GM18507 (cell line): ENCODE data around the gene C22orf39.
"Not testable (repeated sequence)": the region's sequence is repeated elsewhere in the genome, so short reads cannot be mapped to it uniquely, and the experiment has no call there.

Experiments used
- DNase-seq: peaks from one replicate; pipeline ENCODE4 v3.0.0; 2011; ENCODE audit warnings: low read depth; ENCODE audit not compliant: insufficient read length; ENCODE audit errors: extremely low spot score
- FAIRE-seq: peaks from 2 replicates; lab custom pipeline; 2011; peaks lifted over from hg19 to GRCh38; lab: Jason Lieb, UNC

The C22orf39 gene

DNA sequence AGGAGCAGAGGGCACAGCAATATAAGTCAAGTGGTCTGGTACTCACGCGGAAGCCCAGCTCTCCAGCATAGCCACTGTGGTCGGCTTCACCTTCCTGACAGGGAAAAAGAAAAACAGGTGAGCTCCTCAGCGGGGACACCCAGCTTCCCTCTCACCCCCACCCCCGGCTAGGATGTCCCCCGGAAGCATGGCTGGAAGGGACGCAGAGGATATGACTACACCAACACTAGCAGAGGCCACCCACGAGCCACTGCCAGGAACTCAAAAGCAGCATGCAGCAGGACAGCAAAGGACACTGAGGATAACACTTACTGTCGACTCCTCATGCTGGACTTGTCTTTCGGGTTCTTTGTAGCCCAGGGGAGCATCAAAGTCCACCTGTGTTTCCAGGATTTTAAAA, 9.0 kb upstream of the C22orf39 start:
- FAIRE-seq, result no peak
- DNase-seq, result no peak

DNA sequence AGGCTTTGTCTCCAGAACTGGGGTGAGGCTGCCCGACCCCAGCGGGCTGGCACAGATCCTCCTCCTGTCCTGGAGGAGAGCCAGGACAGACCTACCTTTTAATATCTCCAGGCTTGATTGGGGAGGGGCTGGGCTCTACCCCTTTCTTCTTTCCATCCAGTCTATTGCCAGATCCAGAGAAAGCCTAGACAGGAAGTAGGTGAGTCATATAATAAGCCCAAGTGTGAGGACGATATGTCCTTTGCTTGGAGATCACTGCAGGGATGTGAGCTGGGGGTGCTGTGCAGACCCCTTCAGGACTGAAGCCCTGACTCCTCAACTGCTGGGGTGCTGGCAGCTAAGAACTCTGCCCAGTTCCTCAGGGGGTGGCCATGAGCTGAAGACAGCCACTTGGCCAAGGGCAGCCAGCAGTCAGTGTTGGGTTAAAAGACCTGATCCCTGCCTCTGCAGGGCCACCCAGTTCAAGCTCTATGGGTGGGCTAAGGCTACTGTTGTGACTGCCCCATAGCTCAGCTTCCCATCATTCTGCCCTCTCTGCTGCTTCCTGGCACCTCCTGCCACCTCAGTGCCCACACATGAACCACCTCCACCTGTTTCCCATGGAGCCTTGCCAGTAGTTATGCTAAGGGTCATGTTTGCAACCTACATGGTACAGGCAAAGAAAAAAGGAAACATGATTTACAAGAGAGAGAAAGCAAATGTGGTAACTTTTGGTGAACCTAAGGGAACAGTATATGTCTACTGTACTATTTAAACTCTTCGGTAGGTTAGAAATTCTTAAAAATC, 8.3 kb upstream of the C22orf39 start:
- no peak for DNase-seq

DNA sequence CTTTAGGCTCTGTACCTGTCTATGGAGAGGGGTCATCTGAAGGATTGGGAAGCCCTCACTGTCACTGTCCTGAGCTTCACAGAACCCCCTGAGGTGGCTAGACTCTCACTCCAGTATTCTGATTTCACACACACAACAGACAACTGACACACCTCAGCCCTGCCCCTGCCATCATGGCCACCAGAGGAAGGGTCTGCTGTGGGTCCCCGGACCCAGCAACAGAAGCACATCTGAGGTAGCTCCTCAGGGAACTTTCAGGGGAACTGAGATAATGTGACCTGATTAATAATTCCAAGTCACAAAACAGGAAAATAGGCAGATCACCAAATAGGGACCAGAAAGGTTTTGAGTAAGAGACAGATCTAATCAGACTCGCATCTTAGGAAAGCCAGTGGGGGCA, 7.5 kb upstream of the C22orf39 start:
- FAIRE-seq (no peak), DNase-seq (no peak)

More for the DNA sequence above, 8.3 kb upstream of the C22orf39 start:
- FAIRE-seq, result no peak

DNA sequence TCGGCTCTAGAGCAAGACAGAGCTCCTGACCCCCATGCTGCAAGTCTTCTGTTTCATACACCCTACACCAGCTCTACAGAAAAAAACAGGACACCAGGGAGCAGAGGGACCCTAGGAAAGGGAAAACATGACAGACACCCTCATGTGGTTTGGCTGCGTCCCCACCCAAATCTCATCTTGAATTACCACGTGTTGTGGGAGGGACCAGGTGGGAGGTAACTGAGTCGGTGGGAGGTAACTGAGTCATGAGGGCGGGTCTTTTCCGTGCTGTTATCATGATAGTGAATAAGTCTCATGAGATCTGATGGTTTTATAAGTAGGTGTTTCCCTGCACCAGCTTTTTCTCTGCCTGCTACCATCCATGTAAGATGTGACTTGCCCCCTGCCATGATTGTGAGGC, 6.6 kb upstream of the C22orf39 start:
- FAIRE-seq, result no peak
- no peak for DNase-seq

DNA sequence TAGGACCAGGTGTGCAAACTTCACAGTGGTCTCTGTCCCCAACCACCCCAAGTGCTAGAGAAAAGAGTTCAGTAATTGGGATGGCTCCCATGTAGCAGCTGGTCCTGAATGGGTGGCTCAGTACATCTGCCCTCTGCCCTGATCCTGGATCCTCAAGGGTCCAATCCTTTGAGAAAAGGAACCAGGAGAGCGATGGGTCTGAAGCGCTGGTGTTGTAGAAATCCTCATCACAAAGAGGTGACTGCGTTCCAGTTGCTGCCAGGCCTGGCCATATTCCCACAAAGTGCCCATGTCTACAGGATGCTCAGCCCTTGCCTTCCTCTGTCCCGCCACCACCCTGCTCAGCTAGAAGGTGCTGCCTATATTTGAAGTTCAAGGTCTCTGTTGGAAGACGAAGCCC, 6.2 kb upstream of the C22orf39 start:
- no peak for DNase-seq
- FAIRE-seq, result no peak

DNA sequence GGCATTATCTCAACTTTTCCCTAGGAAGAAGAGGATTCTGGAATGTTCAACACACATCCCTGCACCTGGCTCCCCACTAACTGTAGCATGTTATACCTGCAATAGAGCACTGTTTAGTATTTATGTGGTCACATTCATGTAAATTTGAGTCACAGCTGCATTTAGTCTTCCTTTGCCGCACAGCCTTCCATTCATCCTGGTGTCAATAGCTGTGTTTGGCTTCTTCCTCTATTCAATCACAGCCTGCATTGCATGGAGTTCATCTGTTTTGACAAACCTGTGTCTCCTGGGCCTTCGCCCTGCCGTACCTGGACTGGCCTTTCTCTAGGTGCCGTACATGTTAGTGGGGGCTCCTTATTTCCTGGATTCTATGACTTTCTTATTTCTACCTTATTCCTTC, 4.1 kb upstream of the C22orf39 start:
- FAIRE-seq (no peak), DNase-seq (no peak)

DNA sequence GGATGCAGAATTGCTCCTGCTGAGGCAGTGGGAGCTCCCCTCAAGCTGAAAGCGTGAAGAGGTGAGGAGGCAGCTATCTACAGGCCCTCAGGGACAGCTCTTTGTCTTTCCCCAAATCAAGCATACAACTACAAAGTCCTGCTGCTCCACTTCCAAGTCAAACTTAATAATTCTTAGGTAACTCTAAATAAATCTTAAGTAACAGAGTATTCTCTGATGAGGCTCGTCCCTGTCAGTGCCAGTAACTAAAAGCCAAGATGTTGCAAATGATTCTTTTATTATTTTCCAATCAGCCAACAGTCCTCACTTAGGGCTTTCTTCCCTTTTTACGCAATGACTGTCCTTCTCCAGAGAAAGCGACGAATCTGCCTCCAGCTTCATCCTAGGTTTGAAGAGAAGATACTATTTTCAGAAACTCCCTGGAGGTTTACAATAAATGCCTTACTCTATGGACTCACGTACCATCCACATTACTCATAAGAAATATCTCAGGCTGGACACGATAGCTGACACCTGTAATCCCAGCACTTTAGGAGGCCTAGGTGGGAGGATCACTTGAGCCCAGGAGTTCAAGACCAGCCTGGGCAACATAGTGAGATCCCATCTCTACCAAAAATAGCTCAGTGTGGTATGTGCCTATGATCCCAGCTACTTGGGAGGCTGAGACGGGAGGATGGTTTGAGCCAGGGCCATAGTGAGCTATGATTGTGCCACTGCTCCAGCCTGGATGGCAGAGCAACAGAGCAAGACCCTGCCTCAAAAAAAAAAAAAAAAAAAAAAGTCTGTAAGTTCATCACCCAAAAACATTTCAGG, 3.1 kb upstream of the C22orf39 start:
- no peak for FAIRE-seq
- no peak for DNase-seq

DNA sequence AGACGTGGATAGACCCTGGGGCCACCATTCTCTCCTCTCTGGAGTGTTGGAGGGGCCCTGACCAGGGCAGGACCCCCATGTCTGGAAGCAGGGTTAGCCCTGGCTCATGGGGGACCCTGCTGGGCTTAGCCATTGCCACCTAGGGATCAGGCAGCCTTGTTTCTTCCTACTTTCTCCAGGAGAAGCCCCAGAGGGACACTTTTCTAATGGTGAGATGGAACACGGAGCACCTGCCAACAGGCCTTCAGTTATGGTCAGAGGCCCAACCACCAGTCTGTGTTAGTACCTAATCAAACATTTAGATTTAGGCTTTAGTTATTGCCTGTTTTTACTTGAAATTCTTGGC, 1.9 kb upstream of the C22orf39 start:
- no peak for DNase-seq
- FAIRE-seq, result no peak

DNA sequence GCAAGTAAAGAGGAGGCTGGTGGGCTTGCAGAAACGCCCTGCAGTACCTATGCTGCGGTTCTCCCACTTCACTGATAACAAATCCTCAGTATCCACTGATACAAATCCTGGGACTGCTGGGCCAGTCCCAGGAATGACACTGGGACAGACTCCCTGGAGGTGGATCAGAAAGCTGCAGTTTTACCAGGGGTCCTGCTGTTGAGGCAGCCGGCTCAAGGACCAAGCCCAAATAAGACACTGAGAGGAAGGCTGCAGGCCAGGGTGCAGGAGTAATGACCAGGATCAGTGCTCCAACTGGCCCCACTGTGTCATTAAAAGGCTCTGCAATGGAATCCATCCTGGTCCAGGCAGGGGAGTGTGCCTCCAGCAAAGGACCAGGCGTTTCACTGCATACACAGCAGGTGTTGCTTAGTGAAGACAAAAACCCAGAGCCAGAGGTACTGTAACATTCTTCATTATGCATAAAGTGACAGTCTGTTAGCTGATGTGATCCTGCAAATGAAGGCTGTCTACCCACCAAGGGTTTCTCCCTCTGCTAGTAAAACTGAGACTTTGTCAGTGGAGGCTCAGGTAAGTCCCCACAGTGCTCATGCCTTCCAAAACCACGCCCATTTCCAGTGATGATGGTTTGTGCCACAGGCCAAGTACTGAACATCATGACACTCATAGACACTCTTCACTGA, 1.4 kb upstream of the C22orf39 start:
- FAIRE-seq (peak; percentile 41), DNase-seq (no peak)

DNA sequence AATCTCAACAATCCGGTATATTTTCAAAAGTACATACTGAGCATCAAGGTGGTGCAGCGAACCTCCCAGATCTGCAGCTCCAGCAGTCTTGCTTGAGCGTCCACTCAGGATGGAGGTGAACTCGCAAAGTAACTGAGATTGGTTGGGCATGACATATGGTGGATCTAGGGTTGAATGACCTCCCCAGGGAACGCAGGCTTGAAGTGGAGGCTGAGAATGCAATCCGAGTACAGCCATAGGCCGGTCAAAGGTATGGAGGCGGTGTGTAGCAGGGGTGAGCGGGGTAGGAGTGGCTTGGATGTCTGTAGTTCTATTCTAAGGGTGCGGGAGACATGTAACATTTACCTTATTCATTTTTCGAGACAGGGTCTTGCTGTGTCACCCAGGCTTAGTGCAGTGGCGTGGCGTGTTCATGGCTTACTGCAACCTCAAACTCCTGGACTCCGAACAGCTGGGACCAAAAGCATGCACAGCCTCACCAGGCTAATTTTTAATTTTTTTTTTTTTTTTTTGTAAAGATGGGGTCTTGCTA, 631 bp upstream of the C22orf39 start:
- no peak for FAIRE-seq
- peak; percentile 58 for DNase-seq

DNA sequence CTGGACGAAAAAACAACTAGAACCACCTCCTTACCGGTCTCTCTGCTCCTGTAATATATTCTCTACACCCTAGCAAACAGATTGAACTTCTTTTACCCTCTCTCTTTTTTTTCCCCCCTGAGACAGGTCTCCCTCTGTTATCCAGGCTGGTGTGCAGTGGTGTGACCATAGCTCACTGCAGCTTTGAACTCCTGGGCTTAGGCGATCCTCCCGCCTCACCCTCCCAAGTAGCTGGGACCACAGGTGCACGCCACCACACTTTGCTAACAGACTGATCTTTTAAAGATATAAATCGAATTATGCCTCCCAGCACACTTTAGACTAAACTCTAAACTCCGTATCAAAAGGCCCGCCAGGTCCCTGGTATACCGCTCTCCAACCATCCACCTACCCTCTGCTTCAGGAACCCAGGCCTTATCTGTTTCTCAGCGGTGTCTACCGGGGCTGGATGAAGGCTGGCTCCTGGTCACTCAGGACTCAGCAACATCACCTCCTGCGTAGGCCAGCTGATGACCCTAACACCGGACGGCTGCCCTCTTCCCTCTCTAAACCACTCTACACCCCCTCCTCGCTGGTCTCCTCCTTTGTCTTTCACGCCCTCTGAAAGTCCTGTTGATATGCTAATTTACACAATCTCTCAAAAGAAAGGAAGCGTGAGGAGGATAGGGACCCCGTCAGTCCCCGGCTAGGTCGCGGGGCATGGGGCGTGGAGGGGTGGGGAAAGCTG, 745 bp downstream of the C22orf39 start:
- DNase-seq (no peak), FAIRE-seq (no peak)

DNA sequence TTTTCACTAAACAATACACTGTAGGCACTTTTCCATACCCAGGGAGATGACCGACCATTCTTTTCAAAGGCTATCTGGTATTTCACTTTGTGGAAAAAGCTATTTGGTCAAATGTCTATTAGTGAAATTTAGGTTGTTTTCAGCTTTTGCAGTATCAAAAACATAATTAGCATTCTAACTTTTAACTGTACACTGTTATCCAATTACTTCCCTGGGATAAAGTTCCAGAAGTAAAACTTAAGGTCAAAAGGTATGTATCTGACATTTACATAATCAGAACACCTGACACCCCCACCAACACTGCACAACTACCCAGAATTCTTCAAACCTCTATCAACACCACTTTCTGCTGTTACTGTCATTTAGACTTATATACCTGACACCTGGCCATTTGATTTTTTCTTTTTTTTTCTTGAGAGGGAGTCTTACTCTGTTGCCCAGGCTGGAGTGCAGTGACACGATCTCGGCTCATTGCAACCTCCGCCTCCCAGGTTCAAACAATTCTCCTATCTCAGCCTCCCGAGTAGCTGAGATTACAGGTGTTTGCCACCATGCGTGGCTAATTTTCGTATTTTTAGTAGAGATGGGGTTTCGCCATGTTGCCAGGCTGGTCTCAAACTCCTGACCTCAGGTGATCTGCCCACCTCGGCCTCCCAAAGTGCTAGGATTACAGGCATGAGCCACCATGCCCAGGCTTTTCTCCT, 2.1 kb downstream of the C22orf39 start:
- not testable (repeated sequence) for FAIRE-seq, DNase-seq

DNA sequence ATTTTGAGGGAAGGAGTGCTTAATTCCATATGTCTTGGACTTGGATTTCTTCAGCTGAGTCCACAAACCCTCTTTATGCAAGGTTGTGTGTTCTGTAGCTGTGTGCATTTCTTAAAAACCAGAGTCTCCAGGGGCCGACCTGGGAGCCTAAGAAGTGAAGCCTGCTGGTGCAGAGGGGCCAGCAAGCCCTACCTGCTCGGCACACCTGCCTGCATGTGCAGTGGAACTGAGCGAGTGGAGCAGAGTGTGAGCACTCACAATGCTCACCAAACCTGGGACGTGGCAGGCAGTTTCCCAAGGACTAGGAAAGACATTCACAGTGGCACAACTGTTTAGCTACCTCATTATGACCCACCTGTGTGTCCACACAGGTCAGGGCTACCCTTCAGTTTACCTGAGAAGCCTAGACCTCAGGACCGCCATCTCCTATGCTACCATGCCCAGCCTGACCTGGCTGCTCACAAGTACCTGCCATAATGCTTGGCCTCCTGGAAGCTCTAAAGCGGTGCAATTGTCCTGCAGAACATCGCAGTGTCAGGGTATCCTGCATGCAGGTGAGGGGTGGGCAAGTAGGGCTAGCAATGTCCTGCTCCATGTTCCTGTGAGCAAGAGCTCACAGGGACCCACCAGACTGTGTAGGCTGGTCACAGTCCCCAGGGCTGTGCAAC, 3.8 kb downstream of the C22orf39 start:
- no peak for FAIRE-seq

DNA sequence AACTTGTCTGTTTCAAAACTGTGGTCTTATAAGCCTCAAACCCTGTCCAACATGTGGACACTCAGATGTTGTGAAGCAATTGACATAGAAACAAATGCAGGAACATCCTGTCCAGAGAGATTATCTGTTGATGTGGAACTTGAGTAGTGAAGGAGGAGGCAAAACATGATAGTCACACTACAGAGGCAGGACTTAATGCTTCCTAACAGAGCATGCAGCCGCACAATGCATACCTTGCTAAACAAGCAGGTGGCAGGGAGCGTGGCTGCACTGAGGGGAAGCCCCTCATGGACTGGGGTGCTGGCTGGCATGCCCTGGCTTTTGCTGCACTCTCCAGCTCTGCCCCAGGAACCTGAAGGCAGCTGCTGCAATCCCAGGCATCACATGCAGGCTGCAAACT, 5.3 kb downstream of the C22orf39 start:
- FAIRE-seq (no peak), DNase-seq (no peak)

More for the DNA sequence above, 3.8 kb downstream of the C22orf39 start:
- DNase-seq, result no peak

DNA sequence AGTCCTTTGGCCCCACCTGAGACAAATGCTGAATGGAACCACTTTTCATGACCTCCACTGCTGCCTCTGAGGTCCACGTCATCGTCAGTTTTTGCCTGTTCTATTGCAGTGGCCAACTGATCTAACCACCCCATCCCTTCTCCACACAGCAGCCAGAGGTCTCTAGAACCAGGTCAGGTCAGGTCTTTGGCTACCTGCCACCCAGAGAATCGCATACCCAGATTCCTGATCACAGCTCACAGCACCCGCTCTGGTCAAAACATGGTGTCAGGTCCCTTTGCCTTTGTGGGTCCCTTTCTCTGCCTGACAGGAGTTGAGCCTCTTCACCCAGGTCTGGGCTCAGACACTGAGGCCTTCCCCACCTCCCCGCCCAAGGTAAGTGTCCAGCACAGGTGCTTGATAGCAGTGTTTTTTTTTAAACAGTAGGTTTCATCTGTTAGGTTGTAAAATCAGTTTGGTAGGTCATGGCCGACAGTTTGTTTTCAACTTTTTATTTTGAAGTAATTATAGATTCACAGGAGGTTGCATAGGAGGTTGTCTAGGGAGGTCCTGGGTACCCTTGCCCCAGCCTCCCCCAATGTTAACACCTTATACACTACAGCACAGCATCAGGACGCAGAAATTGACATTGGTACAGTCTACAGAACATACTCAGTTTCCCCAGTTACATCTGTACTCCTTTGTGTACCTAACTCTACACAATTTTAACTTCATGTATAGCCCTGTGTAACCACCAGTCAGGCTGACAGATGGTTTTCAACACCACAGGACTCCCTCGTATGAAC, 6.9 kb downstream of the C22orf39 start:
- DNase-seq (no peak), FAIRE-seq (no peak)

DNA sequence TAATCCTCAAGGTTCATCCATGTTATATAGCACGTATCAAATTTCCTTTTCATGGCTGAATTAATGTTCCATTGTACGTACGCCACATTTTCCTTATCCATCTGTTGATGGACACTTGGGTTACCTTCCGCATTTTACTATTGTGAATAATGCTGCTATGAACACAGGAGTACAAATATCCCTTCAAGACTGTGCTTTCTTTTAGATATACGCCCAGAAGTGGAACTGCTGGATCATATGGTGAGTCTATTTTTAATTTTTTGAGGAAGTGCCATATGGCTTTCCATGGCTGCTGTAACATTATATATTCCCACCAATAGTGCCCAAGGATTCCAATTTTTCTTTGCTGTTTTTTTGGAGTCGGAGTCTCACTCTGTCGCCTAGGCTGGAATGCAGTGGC, 9.2 kb downstream of the C22orf39 start:
- DNase-seq (no peak), FAIRE-seq (no peak)

DNA sequence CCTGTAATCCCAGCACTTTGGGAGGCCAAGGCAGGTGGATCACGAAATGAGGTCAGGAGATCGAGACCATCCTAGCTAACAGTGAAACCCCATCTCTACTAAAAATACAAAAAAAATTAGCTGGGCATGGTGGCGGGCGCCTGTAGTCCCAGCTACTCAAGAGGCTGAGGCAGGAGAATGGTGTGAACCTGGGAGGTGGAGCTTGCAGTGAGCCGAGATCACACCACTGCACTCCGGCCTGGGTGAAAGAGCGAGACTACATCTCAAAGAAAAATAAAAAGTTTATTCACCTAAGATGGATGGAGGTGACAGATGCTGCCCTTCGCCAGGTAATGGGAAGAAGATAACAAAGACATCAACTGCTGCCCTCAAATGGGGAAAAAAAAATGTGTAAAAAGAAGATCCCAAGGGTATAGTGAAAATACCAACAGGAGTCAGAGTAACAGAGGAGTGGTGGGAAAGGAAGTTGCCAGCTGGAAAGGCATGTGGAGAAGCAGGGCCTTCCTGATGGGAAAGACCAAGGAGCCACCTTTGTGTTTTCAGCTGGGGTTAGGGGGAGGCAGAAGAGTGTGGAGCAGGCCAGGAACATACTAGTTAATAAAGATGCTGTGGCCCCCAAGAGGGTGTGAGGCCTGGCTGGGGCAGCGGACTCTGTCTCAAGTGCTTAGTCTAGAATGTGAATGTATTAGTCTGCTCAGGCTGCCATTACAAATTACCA, 10.9 kb downstream of the C22orf39 start:
- not testable (repeated sequence) for FAIRE-seq, DNase-seq
